ENCODE results near the gene CCNC. TPM values are rescaled to one million over a fixed set of nuclear protein-coding genes. Genes with fewer than 3 reads are reported as not detected.

The CCNC gene
- polyA plus RNA-seq, 2 of the 4 experiments (the other 2 are of a cell fraction): 43.6 to 60.3 TPM

- TF ChIP-seq SMC3 (IDR thresholded peaks at IDR 0.05) (peak; percentile 61), MAFK (IDR thresholded peaks at IDR 0.05; ENCODE audit: partially characterized antibody) (peak; percentile 12), RAD21 (conservative IDR thresholded peaks at IDR 0.05 in 1 of 2, IDR thresholded peaks at IDR 0.05 in 1 of 2) (peak; percentile 68 to 72), KDM1A (IDR thresholded peaks at IDR 0.05; ENCODE audit: low read depth) (no peak), SREBF2 (IDR thresholded peaks at IDR 0.05) (no peak), BCL3 (IDR thresholded peaks at IDR 0.05) (no peak), CEBPB (IDR thresholded peaks at IDR 0.05) (no peak), MAX (IDR thresholded peaks at IDR 0.05) (peak; percentile 53; the same call in 1 of the 2 replicates), E2F6 (IDR thresholded peaks at IDR 0.05; ENCODE audit: borderline replicate concordance, low read depth) (no peak; the same call in 1 of the 2 replicates)
- TF ChIP-seq, protein P1, sequence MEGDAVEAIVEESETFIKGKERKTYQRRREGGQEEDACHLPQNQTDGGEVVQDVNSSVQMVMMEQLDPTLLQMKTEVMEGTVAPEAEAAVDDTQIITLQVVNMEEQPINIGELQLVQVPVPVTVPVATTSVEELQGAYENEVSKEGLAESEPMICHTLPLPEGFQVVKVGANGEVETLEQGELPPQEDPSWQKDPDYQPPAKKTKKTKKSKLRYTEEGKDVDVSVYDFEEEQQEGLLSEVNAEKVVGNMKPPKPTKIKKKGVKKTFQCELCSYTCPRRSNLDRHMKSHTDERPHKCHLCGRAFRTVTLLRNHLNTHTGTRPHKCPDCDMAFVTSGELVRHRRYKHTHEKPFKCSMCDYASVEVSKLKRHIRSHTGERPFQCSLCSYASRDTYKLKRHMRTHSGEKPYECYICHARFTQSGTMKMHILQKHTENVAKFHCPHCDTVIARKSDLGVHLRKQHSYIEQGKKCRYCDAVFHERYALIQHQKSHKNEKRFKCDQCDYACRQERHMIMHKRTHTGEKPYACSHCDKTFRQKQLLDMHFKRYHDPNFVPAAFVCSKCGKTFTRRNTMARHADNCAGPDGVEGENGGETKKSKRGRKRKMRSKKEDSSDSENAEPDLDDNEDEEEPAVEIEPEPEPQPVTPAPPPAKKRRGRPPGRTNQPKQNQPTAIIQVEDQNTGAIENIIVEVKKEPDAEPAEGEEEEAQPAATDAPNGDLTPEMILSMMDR (IDR thresholded peaks at IDR 0.05): peak; percentile 58
- FAIRE-seq (no peak), DNase-seq (ENCODE audit: low read depth in 1 of 2, low spot score in 1 of 2) (peak; percentile 58 to 81), ATAC-seq (peak; percentile 99)
- ChIA-PET CTCF (interaction anchor here (0.6 to 2.7 kb wide), 18 partner anchors 9 to 318 kb away, joined by 3 to 21 read pairs (median 4); partner anchors contain the start of gene CCNC), POLR2A (interaction anchor here (1.0 to 1.8 kb wide), 2 partner anchors 20 to 157 kb away, joined by 4 to 6 read pairs; partner anchors contain the start of gene CCNC)
- no peaks in the 10 kb centered on the region for H3K4me1 ChIP-seq
- H3K27ac ChIP-seq: peak overlapping the region; percentile 50 to 82; a peak in 5 of 6 replicates
- H3K4me2 ChIP-seq: peak overlapping the region; percentile 96
- no peaks in the 10 kb centered on the region for H3K9me3 ChIP-seq
- no CpG with 5 or more reads among the region's 52 CpGs for WGBS (ENCODE audit: missing lambda C conversion rate)
- H3K4me3 ChIP-seq: peak overlapping the region; percentile 53
Observed at GRCh38 chr6:99588618-99589289, 20.3 kb upstream of the CCNC start.

DNA sequence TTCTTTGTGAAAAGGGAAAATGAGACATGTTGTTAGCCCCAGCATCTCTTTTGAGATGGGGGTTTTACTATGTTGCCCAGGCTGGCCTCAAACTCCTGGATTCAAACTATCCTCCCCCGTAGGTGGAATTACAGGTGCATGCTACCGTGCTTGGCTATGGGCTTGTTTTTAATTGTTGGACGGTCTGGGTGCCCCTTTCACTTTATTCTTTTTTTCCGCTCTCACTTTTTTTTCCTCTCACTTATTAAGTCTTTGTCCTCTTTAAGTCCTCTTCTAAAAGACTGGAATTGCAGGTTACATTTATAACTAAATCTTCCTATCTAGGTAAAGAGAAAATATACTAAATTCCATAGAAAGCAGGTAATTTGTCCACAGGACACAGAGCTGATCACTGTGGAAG lies 19.3 kb upstream of the CCNC start:
- Histone ChIP-seq H3K4me3 (no peak overlapping the region), H3K27ac (no peak overlapping the region), H3K4me1 (no peaks in the 10 kb centered on the region), H3K9me3 (no peaks in the 10 kb centered on the region), H3K4me2 (no peak overlapping the region)
- ChIA-PET POLR2A (interaction anchor here (1.0 to 1.8 kb wide), 2 partner anchors 19 to 158 kb away, joined by 4 to 6 read pairs; partner anchors contain the start of gene CCNC), CTCF (interaction anchor here (0.7 to 2.7 kb wide), 13 partner anchors 8 to 235 kb away, joined by 3 to 21 read pairs (median 6); partner anchors contain the start of gene CCNC)
- no peak for DNase-seq (ENCODE audit: low read depth in 1 of 2, low spot score in 1 of 2)
- TF ChIP-seq MYC (IDR thresholded peaks at IDR 0.05; ENCODE audit: borderline replicate concordance, low read length) (no peak), ZC3H11A (IDR thresholded peaks at IDR 0.05) (no peak), HES2 (IDR thresholded peaks at IDR 0.05) (no peak), JUN (IDR thresholded peaks at IDR 0.05) (no peak), CHD2 (IDR thresholded peaks at IDR 0.05; ENCODE audit: low read length, partially characterized antibody) (no peak), SMC3 (IDR thresholded peaks at IDR 0.05) (no peak), POLR2A (IDR thresholded peaks at IDR 0.05; ENCODE audit: low read length) (no peak), NPAS2 (CRISPR knock-in tag; IDR thresholded peaks at IDR 0.05; ENCODE audit: borderline replicate concordance) (no peak), CBX8 (IDR thresholded peaks at IDR 0.05) (no peak), ZSCAN20 (CRISPR knock-in tag; IDR thresholded peaks at IDR 0.05) (no peak), PHF8 (IDR thresholded peaks at IDR 0.05; ENCODE audit: borderline replicate concordance, low read depth) (no peak)
- TF ChIP-seq, protein P2, sequence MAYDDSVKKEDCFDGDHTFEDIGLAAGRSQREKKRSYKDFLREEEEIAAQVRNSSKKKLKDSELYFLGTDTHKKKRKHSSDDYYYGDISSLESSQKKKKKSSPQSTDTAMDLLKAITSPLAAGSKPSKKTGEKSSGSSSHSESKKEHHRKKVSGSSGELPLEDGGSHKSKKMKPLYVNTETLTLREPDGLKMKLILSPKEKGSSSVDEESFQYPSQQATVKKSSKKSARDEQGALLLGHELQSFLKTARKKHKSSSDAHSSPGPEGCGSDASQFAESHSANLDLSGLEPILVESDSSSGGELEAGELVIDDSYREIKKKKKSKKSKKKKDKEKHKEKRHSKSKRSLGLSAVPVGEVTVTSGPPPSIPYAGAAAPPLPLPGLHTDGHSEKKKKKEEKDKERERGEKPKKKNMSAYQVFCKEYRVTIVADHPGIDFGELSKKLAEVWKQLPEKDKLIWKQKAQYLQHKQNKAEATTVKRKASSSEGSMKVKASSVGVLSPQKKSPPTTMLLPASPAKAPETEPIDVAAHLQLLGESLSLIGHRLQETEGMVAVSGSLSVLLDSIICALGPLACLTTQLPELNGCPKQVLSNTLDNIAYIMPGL (CRISPR knock-in tag; IDR thresholded peaks at IDR 0.05; ENCODE audit: borderline replicate concordance): no peak
- TF ChIP-seq, protein P3, sequence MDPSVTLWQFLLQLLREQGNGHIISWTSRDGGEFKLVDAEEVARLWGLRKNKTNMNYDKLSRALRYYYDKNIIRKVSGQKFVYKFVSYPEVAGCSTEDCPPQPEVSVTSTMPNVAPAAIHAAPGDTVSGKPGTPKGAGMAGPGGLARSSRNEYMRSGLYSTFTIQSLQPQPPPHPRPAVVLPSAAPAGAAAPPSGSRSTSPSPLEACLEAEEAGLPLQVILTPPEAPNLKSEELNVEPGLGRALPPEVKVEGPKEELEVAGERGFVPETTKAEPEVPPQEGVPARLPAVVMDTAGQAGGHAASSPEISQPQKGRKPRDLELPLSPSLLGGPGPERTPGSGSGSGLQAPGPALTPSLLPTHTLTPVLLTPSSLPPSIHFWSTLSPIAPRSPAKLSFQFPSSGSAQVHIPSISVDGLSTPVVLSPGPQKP (IDR thresholded peaks at IDR 0.05; ENCODE audit: low read depth, low read length): no peak
- no peak for ATAC-seq
- 64% methylated on average over 4 of the region's 4 CpGs for WGBS (ENCODE audit: missing lambda C conversion rate)
- no peak for FAIRE-seq
